Measurements from ENCODE around the gene SLIT1.

DNA sequence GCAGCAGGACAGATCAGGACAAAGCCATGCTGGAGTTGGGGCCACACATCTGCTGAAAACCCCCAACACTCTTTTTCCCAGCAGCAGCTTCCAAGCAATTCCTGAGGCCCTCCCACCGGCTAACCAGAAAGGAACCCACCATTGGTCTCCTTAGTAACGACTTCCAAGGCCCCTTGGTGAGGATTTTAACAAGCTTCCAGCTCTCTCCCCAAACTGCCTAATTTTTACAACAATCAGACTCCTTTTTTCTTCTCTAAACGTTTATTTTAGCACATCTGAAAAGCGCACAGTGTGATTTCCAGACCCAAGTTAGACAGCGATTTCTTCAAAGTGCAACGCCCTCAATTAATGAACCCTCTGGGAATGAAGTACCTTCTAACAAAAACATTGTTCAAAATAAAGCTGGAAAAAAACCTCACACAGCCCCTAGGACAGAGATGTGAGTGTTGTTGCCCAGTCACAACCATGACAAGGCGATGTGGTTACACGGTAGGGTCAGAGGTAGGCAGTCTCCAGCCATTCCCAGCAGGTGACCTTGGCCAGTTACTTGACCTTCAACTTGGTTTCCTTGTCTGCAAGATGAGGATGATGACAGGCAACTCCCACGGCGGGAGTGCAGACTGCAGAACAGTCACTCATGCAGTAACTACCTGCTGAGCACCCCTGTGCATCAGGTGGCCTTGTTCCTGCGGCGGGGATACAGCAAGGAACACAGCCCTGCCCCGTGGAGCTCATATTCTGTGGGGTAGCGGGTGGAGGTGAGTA, 82.3 kb downstream of the SLIT1 start:
- TF ChIP-seq, protein P1, sequence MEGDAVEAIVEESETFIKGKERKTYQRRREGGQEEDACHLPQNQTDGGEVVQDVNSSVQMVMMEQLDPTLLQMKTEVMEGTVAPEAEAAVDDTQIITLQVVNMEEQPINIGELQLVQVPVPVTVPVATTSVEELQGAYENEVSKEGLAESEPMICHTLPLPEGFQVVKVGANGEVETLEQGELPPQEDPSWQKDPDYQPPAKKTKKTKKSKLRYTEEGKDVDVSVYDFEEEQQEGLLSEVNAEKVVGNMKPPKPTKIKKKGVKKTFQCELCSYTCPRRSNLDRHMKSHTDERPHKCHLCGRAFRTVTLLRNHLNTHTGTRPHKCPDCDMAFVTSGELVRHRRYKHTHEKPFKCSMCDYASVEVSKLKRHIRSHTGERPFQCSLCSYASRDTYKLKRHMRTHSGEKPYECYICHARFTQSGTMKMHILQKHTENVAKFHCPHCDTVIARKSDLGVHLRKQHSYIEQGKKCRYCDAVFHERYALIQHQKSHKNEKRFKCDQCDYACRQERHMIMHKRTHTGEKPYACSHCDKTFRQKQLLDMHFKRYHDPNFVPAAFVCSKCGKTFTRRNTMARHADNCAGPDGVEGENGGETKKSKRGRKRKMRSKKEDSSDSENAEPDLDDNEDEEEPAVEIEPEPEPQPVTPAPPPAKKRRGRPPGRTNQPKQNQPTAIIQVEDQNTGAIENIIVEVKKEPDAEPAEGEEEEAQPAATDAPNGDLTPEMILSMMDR (IDR thresholded peaks at IDR 0.05): no peak
- TF ChIP-seq POLR2A (IDR thresholded peaks at IDR 0.05): no peak

Measured in thyroid gland (tissue), 4 donors.